Gastrocnemius medialis (tissue), 4 donors: ENCODE data around the gene MMRN1. TPM values are rescaled to one million over a fixed set of nuclear protein-coding genes. Genes with fewer than 3 reads are reported as not detected.

Source experiments
- ATAC-seq, 2 donors: fragments of 150-250 bp; one replicate each; pipeline ENCODE4 v1.9.1; 2016
- DNase-seq, 2 donors: peaks; one replicate each; pipeline ENCODE4 v3.0.0-alpha.2; 2019
- H3K27ac ChIP-seq, 4 donors: fragments of 200-600 bp; sonication (generic); 1 replicate in 1 of 4; 2 replicates in 3 of 4; pipeline ENCODE4 v1.5.1; 2016 to 2018; ENCODE audit warnings: mild to moderate bottlenecking in 2 of 4, moderate library complexity in 1 of 4
- H3K27me3 ChIP-seq, 3 donors: fragments of 200-600 bp; sonication (generic) in 2 of 3; 1 replicate in 1 of 3; 2 replicates in 2 of 3; pipeline versions ENCODE4 v1.5.1 to v1.6.0; 2016 to 2019; ENCODE audit warnings: mild to moderate bottlenecking in 1 of 3, moderate library complexity in 1 of 3
- H3K36me3 ChIP-seq, 2 donors: fragments of 200-600 bp; sonication (generic) in 1 of 2; one replicate each; pipeline ENCODE4 v1.5.1; 2017 to 2018
- H3K4me1 ChIP-seq, 2 donors: fragments of 200-600 bp; sonication (generic) in 1 of 2; one replicate each; pipeline ENCODE4 v1.5.1; 2016 to 2017; ENCODE audit warnings: mild to moderate bottlenecking in 2 of 2
- H3K4me3 ChIP-seq, 4 donors: fragments of 200-600 bp; sonication (generic) in 3 of 4; 1 replicate in 1 of 4; 2 replicates in 3 of 4; pipeline ENCODE4 v1.5.1; 2016 to 2019; ENCODE audit warnings: mild to moderate bottlenecking in 2 of 4
- H3K9me3 ChIP-seq, 3 donors: fragments of 200-600 bp; sonication (generic) in 2 of 3; 1 replicate in 1 of 3; 2 replicates in 2 of 3; pipeline ENCODE4 v1.5.1; 2016 to 2019
- CTCF ChIP-seq, 5 experiments: fragments of 450-650 bp in 3 of 5; fragments of 200-600 bp in 2 of 5; sonication (generic) in 2 of 5; IDR thresholded peaks in 4 of 5; conservative IDR thresholded peaks in 1 of 5; 1 replicate in 4 of 5; 2 replicates in 1 of 5; pipeline ENCODE4 v1.5.1; 2016 to 2019; ENCODE audit warnings: antibody characterized with exemption in 5 of 5, mild to moderate bottlenecking in 3 of 5, moderate library complexity in 3 of 5
- POLR2A ChIP-seq, 2 donors: fragments of 450-650 bp; IDR thresholded peaks; one replicate each; pipeline ENCODE4 v1.6.1; 2017; ENCODE audit warnings: antibody characterized with exemption in 2 of 2, mild to moderate bottlenecking in 2 of 2, moderate library complexity in 2 of 2
- in situ Hi-C, 4 donors: fragments of 200-750 bp; cut with MboI; loops; one replicate each; pipeline versions ENCODE4 v1.15.0 to v1.8.0; 2017; ENCODE audit warnings: low sequenced_read_pairs in 4 of 4
- intact Hi-C: fragments of 100-400 bp; cut with DNase I; formaldehyde crosslinking; loops from one replicate; pipeline ENCODE4 v1.15.1; 2023; ENCODE audit warnings: low total_unique reads
- total RNA-seq, 4 donors: library from RNA; depleted of rRNA; stranded (reverse); fragments of >200 nt; gene quantifications; one replicate each; pipeline versions ENCODE4 v1.1.0 to v1.2.3, GENCODE V29; 2016

MMRN1 gene
- total RNA-seq, result 1 to 10 TPM in 3 of 4 donors, under 1 TPM in 1; 0.39 to 3.5 (median 2.3) TPM

GRCh38 chr4:89894649-89895550 lies at the start of gene MMRN1:
Gene MMRN1, plus strand, starts transcription at chr4:89894854. Its CDS starts 118 bp downstream, at chr4:89894972.
- H3K27me3 ChIP-seq, result no peaks in the 10 kb centered on the region
- no peaks in the 10 kb centered on the region for H3K9me3 ChIP-seq
- intact Hi-C loops (no loop called here), in situ Hi-C loops (no loop called here)
- H3K36me3 ChIP-seq, result no peaks in the 10 kb centered on the region
- H3K4me1 ChIP-seq, result peaks cover 0 to 4% of the 10 kb centered on the region in 2 donors
- no peak within 1 kb of the TSS for H3K4me3 ChIP-seq
- DNase-seq, result no peak
- H3K27ac ChIP-seq, result no peak within 1 kb of the TSS
- TF ChIP-seq CTCF (IDR thresholded peaks at IDR 0.05 in 4 of 5, conservative IDR thresholded peaks at IDR 0.05 in 1 of 5) (no peak), POLR2A (IDR thresholded peaks at IDR 0.05) (no peak)
- ATAC-seq, result no peak

GRCh38 chr4:89847571-89848325 lies 46.9 kb upstream of the MMRN1 start:
- in situ Hi-C loops, result no loop called here
- H3K36me3 ChIP-seq, result no peaks in the 10 kb centered on the region
- no peak for DNase-seq
- no peaks in the 10 kb centered on the region for H3K9me3 ChIP-seq
- TF ChIP-seq CTCF (IDR thresholded peaks at IDR 0.05 in 4 of 5, conservative IDR thresholded peaks at IDR 0.05 in 1 of 5), result no peak
- TF ChIP-seq POLR2A (IDR thresholded peaks at IDR 0.05), result no peak
- intact Hi-C loops, result no loop called here
- ATAC-seq, result no peak
- H3K27ac ChIP-seq, result no peak overlapping the region
- no peaks in the 10 kb centered on the region for H3K4me1 ChIP-seq
- no peaks in the 10 kb centered on the region for H3K27me3 ChIP-seq
- no peak overlapping the region for H3K4me3 ChIP-seq

- Histone ChIP-seq H3K4me3 (no peak overlapping the region), H3K36me3 (no peaks in the 10 kb centered on the region), H3K9me3 (no peaks in the 10 kb centered on the region), H3K4me1 (no peaks in the 10 kb centered on the region), H3K27me3 (no peaks in the 10 kb centered on the region), H3K27ac (no peak overlapping the region)
- in situ Hi-C loops, result no loop called here
- TF ChIP-seq POLR2A (IDR thresholded peaks at IDR 0.05) (no peak), CTCF (IDR thresholded peaks at IDR 0.05 in 4 of 5, conservative IDR thresholded peaks at IDR 0.05 in 1 of 5) (no peak)
- DNase-seq, result no peak
- intact Hi-C loops, result no loop called here
- ATAC-seq, result no peak
These were observed 39.4 kb upstream of the MMRN1 start for GRCh38 chr4:89855236-89855635.

DNA sequence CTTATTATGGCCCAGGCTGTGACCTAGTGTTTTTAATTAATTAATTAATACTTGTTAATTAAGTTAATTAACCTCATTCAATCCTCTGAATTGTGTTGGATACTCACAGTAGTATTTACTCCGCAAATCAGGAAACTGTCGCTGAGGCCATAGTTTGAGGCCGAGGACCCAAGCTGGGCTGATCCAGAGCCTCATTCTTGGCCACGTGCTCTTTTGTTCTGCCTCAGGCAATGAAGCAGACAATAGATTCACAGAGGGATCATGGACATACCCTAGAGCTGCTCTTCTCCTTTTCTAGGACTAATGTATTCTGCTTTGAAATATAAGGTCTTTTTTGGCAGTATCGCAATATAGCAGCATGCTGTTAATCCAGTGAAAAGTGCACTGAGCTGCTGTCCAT lies 33.7 kb upstream of the MMRN1 start:
- DNase-seq (no peak), ATAC-seq (no peak)
- Histone ChIP-seq H3K27me3 (no peaks in the 10 kb centered on the region), H3K4me3 (no peak overlapping the region), H3K9me3 (no peaks in the 10 kb centered on the region), H3K27ac (no peak overlapping the region), H3K4me1 (no peaks in the 10 kb centered on the region), H3K36me3 (no peaks in the 10 kb centered on the region)
- intact Hi-C loops (no loop called here), in situ Hi-C loops (no loop called here)
- TF ChIP-seq CTCF (IDR thresholded peaks at IDR 0.05 in 4 of 5, conservative IDR thresholded peaks at IDR 0.05 in 1 of 5) (no peak), POLR2A (IDR thresholded peaks at IDR 0.05) (no peak)
